Stimulated activated CD8-positive, alpha-beta memory T cell treated with anti-CD3 and anti-CD28 coated beads, Interleukin-15, amount 100 ng/mL, for 1 hour (primary cell): ENCODE results near the gene TBX3.

ENCODE experiments used
- DNase-seq: peaks from one replicate; pipeline ENCODE4 v3.0.0-alpha.2; 2020; ENCODE audit warnings: low read depth

TBX3 gene

DNA sequence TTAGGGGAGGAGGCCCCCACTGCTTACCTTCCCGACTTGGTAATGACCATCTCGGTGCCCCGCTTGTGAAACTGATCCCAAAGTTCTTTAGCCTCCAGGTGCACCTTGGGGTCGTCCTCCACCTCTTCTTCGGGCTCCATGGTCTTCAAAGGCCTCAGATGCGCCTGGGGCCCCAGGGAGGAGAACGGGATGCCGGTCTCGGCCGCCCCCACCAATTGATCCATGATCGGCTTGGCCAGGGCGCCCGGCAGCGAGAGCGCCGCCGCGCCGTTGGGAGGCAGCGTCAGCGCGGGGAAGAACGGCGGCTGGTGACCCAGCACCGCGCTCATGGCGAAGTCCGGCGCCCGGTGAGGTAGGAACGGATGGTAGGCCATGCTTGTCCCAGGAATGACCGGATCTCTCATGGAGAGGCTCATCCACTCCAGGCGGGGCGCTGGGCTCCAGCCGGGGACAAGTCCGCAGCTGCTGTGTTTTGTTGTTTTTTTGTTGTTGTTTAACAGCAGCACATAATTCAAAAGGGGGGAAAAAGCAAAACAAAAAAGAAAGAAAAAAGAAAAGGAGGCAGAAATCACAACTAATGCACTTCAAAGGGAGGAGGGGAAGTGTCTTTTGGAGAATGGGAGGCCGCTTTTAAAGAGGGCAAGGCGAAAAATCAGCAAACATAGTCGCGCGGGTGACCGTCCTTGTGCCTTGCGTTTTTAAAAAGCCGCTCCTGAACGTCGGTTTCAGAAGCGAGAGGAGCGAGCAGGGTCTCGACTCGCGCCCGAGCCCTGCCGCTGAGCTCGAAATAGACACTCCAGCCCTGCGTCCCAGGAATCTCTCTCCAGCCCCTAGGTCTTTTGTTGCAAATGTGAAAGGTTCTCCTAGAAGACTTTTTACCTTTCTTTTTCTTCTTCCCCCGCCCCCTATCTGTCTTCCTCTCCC, 928 bp downstream of the TBX3 start:
- DNase-seq = no peak

DNA sequence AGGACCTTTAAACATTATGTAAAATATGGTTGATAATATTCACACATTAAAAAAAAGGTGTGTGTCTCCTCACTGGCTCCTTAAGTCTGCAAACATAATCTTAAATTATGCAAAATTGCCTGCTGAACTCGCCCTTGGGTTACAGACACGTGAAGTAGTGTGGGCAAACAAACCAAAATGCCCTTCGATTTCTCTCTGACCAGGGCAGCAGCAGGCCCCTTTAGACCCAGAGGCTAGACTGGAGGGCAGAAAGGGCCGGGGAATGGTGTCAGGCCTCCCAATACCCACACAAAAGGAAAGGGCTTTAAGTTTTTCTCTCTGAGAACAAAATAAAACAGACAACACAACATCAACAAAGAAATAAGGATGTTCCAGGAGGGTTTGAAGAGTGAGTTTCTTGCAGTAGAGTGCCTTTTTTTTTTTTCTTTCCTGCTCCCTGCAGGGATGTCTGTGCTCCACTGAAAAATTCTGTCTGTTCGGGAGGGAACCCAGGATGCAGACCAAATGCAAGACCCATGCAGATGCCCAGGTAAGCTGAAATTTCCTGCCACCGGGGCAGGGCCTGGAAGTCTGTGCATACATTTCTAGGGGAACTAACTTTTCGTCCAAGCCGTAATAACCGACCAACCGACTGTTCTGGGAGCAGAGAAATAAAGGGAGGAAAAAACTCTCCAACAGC, 1.7 kb downstream of the TBX3 start:
- DNase-seq = no peak

DNA sequence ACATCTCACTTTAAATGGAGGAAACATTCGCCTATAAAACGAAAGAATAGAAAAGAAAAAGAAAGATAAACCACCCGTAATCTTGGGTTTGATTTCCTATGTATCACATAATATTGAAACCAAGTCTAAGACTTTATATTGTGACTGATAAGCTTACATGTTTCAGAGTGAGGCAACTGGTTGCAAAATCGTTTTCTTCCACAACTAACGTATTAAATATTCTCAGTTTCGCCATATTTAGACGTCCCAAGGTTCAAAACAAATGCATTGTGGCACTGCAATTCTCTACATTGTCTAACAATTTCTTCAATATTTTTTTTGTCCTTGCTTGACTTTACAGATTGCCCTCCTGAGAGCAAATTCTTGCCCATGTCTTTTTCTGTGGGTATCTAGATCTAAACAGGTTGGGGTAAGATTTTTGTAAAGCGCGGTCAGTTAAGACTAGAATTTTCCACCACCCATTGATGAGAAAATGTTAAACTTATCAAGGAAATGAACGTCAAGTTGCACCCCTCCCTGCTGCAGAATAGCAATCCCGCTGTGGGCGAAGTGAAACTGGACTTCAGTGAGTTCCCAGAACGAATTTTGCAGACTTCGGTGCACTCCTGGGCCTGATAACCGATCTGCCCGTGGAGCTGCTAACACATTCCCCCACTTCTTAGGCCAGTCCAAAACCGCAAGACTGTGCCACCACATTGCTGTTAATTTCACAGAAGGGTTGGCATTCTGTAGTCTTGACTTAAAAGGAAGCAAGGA, 2.7 kb downstream of the TBX3 start:
- DNase-seq = no peak

DNA sequence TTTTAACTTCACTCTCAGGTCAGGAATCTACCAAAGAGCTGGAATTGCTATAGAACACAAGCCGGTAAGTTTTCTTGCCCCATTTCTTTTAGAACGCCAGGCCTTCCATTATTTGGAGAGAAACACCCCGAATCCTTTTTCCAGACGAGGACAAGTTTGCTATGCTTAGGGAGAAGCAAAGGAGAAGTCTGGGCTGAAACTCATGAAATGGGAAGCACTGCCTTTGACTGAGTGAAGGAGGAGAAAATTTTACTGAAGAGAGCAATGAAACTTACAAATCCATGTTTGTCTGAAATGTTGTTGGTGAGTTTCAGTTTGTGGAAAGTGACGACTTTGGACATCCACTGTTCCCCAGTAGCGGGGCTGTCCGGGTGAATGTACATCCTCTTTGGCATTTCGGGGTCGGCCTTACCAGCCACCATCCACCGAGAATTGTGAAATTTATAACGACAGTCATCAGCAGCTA, 3.3 kb downstream of the TBX3 start:
- no peak for DNase-seq

DNA sequence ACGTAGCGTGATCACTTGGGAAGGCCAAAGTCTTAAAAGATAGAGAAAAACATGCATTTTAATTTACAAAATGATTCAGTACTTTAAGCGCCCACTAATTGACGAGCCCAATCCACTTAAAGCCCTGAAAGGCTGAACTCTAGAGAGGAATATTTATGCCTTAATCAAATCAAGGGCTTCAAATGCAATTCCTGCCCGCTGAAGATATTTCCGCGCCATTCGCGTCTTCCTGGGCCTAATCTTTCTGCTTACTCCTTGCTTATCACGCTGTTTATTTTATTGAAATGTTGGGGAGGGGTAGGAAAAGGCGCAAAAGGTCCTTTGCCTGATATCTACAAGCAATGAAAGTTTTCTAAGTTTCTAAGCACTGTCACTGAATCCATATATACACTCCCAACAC, 4.0 kb downstream of the TBX3 start:
- DNase-seq = no peak

DNA sequence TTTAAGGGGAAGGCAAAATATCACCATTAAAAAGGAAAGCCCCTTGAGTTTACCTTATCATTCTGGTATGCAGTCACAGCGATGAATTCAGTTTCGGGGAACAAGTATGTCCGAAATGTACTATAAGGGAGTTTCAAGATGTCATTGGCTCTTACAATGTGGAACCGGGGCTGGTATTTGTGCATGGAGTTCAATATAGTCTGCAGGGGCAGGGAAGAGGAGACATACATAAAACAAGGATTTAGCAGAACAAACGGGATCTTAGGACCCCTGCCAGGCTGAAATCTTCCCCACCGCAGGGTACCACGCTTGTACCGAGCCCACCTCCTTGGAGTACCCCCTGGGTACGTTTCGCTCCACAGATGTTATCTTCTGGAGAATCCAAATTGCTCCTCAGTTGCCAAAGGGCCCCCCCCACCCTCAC, 4.5 kb downstream of the TBX3 start:
- no peak for DNase-seq

DNA sequence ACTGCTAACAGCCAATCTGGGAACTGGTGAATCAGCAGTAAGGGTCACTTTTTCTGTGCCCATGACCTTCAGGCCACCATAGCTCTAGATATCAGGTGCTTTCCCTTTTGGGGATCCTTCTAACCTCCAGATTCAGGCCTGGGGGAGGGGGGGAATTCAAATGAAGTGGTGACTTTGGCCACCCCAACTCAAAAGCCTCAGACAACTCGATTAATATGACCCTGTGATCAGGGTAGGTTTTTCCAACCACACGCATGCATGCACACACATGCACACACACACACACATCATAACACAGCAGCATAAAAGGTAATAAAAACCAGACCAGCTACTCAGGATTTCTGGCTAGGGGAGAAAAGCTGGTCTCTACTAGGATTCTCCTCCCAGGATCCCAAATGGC, 5.3 kb downstream of the TBX3 start:
- DNase-seq = no peak

DNA sequence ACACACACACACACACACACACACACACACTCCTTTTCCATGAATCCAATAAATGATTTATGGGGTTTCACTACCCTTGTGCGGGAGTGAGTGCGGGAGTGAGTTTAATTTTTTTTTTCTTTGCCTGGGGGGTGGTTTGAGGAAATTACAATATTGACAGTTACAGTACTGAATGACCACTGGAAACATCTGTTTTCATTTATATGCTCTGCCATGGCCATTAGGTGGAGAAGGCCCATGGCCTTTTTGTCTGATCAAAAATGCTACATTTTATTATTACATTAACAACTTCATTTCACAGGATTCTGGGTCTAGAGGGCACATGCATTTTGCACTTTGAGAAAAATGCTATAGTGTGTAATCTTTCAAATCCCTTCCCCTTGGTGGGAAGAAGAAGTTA, 5.9 kb downstream of the TBX3 start:
- no peak for DNase-seq

DNA sequence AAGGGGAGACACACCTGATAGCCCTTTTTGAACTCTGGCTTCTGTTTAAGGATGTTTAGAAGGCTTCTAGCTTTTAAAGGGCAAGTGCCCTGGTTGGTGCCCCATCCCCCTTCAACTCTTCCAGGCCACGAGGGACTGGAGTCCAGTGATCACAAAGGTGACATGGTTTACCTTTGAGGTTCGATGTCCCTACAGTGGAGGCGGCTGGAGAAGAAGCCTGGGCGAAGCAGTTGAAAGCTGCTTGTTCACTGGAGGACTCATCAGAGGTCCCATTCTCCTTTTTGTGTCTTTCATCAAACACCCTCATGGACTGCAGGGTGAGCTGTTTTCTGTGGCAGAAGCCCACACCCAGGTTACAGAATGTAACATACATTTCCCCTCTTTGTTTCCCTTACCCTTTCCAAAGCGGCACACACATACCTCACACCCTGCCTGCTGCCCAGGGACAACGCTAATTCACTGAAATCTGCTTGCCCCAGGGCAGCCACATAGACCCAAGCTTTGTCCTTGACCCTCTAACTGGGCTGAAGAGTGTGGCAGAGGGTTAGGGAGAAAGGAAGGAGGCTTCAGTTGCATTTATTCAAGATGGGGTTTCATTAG, 7.7 kb downstream of the TBX3 start:
- no peak for DNase-seq

DNA sequence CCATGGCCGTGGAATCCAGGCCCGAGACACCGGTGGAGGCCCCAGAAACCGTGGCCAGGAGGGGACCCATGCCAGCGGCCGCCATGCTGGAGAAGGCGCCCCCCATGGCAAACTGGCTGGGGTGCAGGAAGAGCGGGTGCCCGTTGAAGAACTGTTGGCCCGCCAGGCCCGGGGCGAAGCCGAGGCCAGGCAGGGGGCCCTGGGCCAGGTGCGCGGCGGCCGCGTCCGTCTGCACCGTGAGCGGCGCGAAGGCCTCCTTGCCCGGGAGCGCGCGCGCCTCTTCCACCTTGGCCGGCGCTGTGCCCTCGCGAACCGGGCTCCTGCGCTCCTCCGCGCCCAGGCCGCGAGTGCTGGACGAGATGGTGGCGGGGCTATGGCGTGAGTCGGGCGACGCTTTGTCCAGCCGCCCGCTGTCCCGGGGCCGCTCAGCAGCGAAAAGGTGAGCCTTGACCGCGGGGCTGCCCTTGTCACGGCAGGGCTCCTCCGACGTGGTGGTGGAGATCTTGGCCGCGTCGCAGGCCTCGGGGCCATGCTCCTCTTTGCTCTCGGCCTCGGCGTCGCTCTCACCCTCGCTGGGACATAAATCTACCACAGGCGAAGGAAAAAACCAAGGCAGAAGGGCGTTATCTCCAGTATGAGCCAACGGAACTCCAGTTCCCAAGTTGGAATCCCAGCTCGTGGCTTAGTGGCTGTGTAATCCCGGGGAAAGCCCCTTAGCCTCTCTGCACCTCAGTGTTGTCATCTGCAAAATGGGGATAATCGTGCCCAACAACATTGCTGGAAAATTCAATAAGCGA, 9.5 kb downstream of the TBX3 start:
- DNase-seq = no peak

DNA sequence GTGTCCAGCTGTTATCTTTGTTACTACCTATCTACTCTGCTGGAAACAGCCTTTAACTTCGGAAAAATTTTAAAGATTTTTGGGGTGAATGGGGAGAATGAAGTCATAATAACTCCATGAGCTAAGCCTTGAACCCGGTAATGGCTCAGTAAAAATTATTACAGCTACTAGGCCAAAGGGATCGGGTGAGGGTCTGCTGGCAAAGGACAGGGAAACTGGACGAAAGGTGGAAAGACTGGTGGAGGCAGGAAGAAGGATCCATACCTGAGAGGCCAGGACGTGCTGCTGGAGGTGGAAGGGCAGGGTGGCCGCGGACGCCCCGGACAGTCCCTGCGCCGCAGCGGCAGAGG, 10.1 kb downstream of the TBX3 start:
- DNase-seq = no peak

DNA sequence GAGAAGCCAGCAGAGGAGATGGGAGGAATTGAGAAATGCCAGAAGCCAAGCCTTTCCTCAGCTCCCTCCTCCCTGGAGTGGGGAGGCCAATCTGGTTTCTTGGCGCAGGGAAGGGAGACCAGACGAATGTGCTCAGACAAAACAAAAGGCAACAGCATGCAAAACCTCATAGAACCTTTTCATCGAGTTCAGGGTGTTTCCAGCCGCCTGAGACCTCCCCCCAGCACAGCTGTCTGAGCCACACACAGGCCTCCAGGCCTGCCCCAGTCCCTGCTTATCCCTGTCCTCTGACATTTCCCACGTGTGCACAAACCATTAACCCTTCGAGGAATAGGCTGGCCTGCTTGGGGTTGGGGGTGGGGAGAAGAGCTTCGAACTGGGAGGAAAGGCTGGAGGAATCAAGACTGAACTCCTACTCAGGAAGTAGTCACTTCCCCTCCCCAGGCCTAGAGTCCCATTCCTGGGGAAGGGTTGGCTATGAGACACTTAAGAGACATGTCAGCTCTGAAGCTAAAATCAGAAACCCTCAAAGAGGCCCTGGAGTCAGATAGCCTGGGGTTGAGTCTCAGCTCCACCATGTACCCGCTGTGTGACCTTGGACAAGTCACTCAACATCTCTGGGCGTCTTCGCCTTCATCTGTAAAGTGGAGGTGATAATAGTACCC, 10.7 kb downstream of the TBX3 start:
- DNase-seq = no peak

DNA sequence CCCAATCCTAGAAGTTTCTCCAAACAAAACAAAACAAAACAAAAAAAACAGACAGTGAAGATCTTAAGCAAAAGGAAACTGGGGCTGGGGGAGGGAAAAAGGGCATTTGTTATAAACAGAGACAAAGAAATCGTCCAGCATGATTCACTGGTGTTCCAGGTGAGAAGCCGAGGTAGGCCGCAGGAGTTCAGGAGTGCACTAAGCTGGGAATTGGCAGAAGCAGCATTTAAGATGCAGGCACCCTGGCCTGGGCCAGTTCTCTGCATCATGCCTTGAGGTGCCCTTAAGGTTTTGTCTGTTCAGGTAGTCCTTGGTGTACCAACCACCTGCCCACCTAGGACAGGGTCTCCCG, 11.2 kb downstream of the TBX3 start:
- DNase-seq = no peak

DNA sequence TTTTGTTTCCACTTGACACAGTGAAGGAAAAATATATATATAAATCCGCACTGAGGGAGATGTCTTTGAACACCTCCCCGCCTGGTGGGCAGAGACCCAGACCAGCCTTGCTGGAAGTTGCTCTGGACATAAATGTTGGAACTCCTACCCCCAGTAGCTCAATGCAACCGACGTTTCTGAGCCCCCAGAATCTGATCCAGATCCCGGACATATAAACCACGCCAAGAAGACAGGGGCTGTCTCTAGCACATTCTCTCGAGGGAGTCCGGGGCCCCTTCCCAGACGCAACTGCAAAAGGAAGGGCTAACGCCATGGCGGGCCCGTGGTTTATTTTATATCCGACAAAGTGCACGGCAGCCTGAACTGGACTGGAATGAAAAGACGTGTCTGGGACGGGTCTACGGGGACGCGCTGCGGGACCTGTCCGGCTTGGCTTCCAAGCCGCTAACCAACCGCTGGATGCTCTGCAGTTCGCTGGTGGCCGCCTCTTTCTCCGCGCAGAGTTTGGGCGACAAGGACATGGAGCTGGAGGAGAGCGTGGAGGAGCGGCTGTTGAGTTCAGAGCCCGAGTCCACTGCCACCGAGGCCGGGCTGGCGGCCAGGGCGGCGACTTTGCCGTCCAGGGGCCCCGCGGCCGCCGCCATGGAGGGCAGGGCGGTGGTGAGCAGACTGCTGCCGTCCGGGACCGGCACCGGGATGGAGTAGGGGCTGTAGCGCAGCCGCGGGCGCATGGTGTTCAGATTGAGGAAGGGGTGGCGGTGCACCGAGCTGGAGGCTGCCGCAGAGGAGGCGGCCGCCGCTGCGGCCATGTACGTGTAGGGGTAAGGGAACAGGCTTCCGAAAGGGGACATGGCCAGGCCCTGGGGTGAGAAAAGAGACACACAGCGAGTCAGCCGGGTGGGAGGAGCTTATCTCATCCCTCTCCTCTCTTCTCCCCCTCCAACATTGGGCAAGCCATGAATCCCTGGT, 12.2 kb downstream of the TBX3 start:
- DNase-seq = no peak

DNA sequence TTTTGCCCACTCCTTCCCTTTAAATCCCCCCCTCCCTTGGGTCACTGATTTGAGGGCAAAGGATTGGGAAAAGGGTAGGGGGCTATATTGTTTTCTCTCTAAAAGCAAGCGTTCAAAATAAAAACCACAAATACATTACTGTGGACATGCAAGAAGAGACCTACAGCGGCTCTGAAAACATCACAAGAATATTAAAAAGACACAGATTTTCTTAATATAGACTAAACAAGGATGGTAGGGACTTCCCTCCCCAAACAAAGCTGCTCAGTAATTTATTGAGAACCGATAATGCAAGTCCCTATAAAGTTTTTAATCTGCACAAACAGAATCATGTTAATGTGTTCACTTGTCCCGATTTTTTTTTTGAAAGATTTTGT, 12.9 kb downstream of the TBX3 start:
- no peak for DNase-seq

DNA sequence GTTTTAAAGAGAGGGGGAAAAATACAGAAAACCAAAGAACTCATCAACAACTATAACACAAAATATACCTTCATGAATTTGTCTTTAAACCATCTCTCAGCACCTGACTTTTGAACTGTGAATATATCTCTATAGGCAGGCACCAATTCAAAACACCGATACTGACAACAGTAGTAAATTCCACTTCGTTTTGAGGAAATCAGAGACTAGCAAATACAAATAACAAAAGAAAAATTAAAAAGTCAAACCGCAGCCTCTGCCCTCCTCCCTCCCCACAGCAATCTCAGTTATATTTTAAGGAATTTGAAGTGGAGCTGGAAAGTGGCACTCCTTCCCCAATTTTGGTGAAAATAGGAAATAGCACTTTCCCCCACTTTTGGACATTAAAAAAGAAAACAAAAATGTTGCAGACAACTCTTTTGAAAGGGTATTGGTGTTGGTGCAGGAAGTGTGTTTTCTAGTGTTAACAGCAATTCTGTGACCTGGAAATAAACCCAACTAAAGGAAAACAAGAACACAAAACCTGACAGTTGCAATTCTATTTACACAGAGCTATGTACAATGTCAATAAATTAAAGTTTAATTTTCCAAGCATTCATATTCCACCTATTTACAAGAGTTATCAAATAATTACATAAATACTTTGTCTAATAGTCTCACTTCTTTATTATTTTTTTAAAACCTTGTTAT, 13.5 kb downstream of the TBX3 start:
- DNase-seq = no peak

DNA sequence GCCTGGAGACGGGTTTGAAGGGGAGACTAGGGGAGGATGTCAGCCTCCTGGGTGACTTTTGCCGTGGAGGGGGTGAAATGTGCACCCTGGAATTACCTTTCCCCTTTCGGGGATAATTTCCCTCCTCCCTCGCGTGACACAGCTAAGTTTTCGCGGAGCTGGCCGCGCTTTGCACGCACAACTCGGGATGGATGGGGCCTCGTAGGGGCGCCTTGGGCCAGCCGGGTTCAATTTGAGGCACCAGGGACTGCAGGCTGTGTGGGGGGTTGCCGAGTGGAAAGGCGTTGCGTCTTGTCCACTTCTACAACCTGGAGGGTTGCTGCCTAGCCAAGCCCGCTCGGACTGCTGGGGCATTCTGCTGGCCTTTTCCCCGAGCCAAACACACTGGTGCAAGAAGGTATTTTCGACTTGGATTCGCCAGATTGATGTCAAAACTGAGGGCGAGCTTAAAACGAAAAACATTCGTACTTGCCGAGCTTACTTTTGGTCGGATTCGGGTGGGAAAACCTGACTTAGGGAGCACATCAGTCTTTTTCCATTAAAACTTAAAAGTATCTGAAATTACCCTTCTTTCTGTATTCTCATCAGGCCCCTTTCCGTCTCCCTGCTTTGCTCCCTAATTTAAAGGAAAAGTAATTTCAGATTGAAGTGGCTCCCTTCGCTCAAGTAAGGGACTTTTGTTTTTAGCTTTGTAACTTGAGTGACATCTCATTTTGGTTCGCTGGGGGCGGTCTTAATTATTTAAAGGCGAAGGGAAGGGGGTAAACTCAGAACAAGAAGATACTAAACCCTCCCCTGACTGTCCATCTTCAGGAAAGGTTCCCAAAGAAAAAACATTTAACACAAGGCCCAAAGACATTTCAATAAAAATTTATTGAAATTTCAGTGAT, 14.3 kb downstream of the TBX3 start:
- no peak for DNase-seq

DNA sequence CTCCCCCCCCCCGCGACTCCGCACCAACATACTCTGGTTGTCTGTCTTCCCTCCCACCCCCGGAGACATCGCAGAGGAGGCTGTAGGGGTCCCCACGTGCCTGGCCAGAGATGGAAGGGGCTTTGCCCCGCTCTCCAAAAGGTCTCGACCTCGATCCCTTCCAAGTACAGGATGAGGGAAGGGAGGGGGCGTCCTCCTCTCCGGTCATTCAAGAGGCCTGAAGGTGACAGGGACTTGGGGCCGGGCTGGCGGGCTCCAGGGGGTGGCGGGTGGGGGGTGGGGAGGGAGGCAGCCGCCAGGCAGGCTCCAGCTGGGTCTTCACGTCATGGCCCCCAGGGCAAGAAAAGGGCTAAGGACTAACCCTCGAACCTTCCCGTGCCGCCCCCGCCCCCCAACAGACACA, 15.1 kb downstream of the TBX3 start:
- no peak for DNase-seq
